Measurements from ENCODE around the gene PRRX2.
"Not testable (repeated sequence)": the region's sequence is repeated elsewhere in the genome, so short reads cannot be mapped to it uniquely, and the experiment has no call there.

Gene PRRX2

DNA sequence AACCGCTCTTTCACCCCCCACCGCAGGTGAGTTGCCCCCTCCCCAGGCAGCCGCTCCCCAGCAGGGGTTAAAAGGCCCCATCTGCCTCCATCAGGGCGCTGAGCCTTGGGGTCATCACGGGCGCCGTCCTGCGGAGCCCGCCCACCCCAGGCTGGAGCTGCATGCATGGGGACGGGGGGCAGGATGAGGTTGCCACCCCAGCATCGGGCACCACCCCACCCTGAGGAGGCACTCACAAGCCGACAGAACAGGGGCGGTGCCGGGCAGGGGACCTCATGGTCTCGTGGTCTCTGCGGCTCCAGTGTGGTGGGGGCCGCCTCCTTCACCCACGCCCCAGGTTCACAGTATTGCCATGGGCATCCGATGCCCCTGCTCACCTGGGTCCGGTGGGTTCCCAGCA lies 70.9 kb downstream of the PRRX2 start:
- in situ Hi-C loops (cut with MboI; ENCODE audit: low sequenced_read_pairs) = no loop called here
- Histone ChIP-seq H3K4me3 (no peak overlapping the region), H3K36me3 (replicated peaks) (no peaks in the 10 kb centered on the region), H3K9me3 (no peaks in the 10 kb centered on the region), H3K27me3 (ENCODE audit: low read depth) (no peaks in the 10 kb centered on the region), H3K4me1 (peaks cover 3% of the 10 kb centered on the region; the same call in 1 of the 2 replicates)
- no peak for DNase-seq (ENCODE audit: low spot score in 2 of 2)

DNA sequence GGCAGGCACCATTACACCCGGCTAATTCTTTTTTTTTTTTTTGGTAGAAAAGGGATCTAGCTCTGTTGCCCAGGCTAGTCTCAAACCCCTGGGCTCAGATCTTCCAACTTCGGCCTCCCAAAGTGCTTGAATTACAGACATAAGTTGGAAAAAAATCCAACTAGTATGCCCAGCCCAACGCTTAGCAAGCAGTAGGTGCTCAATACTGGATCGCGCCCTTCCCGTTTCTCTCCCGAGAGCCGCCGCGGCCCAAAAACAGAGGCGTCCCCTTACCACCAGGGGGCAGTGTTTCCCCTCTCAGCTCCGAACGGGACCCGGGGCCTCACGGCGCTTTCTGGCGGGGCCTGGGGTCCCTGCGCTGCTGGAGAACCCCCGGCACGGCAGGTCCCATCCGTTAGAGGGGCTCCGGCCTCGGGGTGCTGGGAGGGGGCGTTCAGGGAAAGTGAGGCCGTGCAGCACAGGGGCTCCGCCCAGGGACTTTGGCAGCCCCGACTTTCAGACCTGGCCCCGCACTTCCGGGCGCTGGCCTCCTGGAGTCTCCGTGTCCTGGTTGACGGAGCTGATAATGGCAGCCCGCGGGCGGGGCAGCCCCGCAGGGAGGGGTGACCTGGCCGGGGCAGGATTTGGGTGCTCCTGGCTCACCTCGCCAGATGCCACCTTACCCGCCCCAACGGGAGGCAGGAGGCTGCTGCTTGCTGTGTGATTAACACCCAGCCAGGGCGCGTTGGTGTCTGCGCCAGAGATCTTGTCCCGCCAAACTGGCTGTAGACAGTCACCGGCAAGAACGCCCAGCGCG lies 72.2 kb downstream of the PRRX2 start:
- H3K36me3 ChIP-seq (replicated peaks) = no peaks in the 10 kb centered on the region
- no peaks in the 10 kb centered on the region for H3K9me3 ChIP-seq
- DNase-seq (ENCODE audit: low spot score in 2 of 2) = peak; percentile 60 to 94
- H3K4me3 ChIP-seq = peak overlapping the region; percentile 32
- peaks cover 3% of the 10 kb centered on the region; the same call in 1 of the 2 replicates for H3K4me1 ChIP-seq
- no peaks in the 10 kb centered on the region for H3K27me3 ChIP-seq (ENCODE audit: low read depth)
- in situ Hi-C loops (cut with MboI; ENCODE audit: low sequenced_read_pairs) = no loop called here

DNA sequence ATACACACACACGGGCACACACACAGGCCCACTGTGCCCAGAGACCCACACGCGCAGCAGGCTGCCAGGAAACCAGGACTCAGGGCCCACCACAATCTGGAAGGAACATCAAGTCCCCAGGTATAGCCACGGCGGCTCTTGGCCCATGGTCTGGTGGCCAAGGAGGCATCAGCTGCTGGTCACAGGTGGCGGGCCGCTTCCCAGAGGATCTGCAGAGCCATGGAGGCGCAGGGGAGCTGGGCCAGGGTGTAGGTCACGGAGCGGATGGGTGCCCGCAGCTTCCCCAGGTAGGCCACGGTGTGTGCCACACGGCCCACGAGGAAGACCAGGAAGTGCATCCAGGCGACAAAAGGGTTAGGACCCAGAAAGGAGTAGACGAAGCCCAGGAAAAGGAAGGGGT lies 74.0 kb downstream of the PRRX2 start:
- no peak overlapping the region for H3K4me3 ChIP-seq
- in situ Hi-C loops (cut with MboI; ENCODE audit: low sequenced_read_pairs) = no loop called here
- no peaks in the 10 kb centered on the region for H3K36me3 ChIP-seq (replicated peaks)
- DNase-seq (ENCODE audit: low spot score in 2 of 2) = no peak
- H3K9me3 ChIP-seq = no peaks in the 10 kb centered on the region
- peaks cover 3% of the 10 kb centered on the region; the same call in 1 of the 2 replicates for H3K4me1 ChIP-seq
- no peaks in the 10 kb centered on the region for H3K27me3 ChIP-seq (ENCODE audit: low read depth)

DNA sequence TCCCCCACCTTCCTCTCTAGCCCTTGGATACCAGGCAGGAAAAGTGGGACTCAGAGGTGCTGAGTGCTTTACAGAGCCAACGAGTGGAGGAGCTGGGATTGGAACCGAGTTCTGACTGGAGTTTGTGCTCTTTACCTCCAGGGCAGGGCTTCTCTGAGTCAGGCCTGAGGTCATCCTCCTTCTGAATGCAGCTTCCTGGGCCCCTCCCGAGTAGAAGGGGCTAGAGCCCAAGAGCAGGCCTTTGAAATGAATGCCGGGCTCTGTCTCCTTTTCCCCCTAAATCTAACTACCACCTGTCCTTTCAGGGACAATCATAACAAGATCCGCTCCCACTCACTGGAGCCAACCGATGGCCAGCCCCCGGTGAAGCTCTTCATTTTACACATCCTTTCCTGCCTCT lies 74.7 kb downstream of the PRRX2 start:
- no peak overlapping the region for H3K4me3 ChIP-seq
- peaks cover 3% of the 10 kb centered on the region; the same call in 1 of the 2 replicates for H3K4me1 ChIP-seq
- in situ Hi-C loops (cut with MboI; ENCODE audit: low sequenced_read_pairs) = no loop called here
- no peaks in the 10 kb centered on the region for H3K27me3 ChIP-seq (ENCODE audit: low read depth)
- H3K36me3 ChIP-seq (replicated peaks) = no peaks in the 10 kb centered on the region
- DNase-seq (ENCODE audit: low spot score in 2 of 2) = no peak
- H3K9me3 ChIP-seq = no peaks in the 10 kb centered on the region

DNA sequence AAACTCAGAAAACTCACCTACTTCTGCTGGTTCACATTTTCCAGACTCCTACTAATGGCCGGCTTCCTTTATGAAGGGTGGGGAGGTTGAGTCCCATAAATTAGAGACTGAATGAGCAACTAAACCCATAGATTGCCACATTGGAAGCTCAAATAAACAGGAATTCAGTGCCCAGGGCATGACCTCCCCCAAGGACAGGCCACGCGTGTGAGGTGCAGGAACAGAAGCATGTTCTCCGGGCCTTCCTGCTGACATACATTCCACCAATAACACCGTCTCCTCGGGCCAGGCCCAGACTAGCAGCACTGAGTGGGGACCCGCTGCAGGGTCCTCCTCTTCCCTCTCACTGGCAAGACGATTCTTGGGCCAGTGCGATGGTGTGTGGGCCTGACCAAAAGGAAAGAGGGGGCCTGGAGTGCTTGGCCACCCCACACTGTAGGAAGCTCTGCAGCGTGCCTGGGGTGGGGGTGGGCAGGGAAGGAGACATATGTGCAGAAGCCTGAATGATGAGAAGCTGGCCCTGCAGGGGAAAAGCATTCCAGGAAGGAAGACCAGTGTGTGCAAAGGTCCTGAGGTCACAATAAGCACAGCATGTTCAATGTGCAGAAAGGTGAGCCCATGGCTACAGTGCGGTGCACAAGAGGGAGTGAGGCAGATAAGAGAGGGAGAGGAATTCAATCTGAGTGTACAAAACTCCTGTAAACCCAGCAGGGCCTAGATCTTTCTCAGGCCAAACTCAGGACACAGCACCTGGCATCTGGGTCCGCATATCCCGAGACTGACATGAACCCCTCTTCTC lies 75.4 kb downstream of the PRRX2 start:
- DNase-seq (ENCODE audit: low spot score in 2 of 2) = no peak
- in situ Hi-C loops (cut with MboI; ENCODE audit: low sequenced_read_pairs) = no loop called here
- Histone ChIP-seq H3K4me3 (no peak overlapping the region), H3K4me1 (peaks cover 3% of the 10 kb centered on the region; the same call in 1 of the 2 replicates), H3K27me3 (ENCODE audit: low read depth) (no peaks in the 10 kb centered on the region), H3K36me3 (replicated peaks) (no peaks in the 10 kb centered on the region), H3K9me3 (no peaks in the 10 kb centered on the region)

DNA sequence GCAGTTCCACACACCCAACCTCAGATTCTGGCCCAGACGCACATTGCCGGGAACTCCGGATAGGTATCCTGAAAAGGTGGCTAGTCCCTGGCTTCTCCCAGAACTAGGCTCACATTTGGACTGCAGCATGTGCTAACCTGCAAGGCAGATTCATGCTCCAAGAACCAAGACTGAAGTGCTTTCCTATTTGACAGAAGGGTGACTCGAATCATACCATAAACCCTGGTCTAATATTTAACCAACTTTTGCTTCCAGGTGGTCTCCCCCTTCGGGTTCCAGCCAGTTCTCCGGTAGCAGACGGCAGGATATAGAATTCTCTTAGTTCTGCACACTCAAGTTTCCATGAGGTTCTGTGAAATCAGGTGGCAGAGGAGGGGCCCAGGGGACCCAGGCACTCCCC lies 79.8 kb downstream of the PRRX2 start:
- Histone ChIP-seq H3K4me1 (no peaks in the 10 kb centered on the region), H3K27me3 (ENCODE audit: low read depth) (no peaks in the 10 kb centered on the region), H3K9me3 (no peaks in the 10 kb centered on the region), H3K36me3 (replicated peaks) (no peaks in the 10 kb centered on the region), H3K4me3 (no peak overlapping the region)
- in situ Hi-C loops (cut with MboI; ENCODE audit: low sequenced_read_pairs) = no loop called here
- no peak for DNase-seq (ENCODE audit: low spot score in 2 of 2)

DNA sequence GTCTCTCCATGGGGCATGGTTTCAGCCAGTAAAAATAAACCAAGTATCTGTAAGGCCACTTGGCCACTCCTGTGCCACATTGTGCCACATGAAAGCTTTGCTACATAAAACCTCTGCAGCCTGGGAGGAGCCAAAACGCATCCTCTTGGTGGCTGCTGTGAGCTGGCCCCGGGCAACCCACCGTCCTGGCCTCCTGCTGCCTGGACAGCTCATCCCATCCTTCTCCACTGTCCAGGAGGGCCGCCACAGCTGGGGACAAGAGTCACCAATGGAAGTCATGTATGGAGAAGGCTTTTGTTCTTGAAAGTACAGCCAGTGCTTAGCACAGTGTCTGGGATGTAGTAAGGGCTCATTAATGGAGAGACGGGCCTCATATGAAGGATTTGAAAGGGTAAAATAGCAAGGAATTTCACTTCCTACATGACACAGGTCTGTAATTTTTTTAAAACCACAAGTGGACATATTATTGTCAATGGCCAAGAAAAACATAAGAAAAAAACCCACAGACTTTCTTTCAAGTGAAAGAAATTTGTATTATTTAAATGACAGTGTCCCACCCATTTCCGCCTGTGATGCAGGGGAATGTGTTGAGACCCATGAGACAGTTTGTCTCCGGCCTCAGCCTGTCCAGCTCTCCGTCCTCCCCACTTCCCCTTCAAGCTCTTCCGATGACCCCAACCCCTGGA lies 80.8 kb downstream of the PRRX2 start:
- H3K4me1 ChIP-seq = no peaks in the 10 kb centered on the region
- no peaks in the 10 kb centered on the region for H3K36me3 ChIP-seq (replicated peaks)
- no peaks in the 10 kb centered on the region for H3K9me3 ChIP-seq
- no peaks in the 10 kb centered on the region for H3K27me3 ChIP-seq (ENCODE audit: low read depth)
- in situ Hi-C loops (cut with MboI; ENCODE audit: low sequenced_read_pairs) = no loop called here
- H3K4me3 ChIP-seq = no peak overlapping the region
- no peak for DNase-seq (ENCODE audit: low spot score in 2 of 2)

DNA sequence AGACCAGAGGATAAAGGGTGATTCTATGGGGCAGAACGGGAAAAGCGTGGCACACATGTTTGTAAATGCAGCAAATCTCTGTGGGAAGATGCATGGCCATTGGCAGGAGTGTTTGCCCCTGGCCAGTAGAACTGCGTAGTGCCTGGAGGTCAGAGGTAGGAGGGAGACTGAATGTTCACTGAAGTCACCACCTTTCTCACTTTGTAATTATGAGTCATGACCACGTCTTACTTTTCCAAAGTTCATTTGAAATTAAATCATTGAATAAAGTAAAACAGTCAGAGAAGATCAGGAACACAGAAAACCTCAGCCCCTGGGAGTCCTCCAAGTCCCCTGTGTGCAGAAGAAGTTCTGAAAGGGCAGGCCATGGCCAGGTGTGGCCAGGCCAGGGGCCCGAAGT lies 82.8 kb downstream of the PRRX2 start:
- DNase-seq (ENCODE audit: low spot score in 2 of 2) = no peak
- Histone ChIP-seq H3K27me3 (ENCODE audit: low read depth) (no peaks in the 10 kb centered on the region; the same call in 1 of the 2 replicates), H3K36me3 (replicated peaks) (no peaks in the 10 kb centered on the region), H3K9me3 (no peaks in the 10 kb centered on the region), H3K4me1 (peaks cover 9% of the 10 kb centered on the region), H3K4me3 (no peak overlapping the region)
- in situ Hi-C loops (cut with MboI; ENCODE audit: low sequenced_read_pairs) = no loop called here

DNA sequence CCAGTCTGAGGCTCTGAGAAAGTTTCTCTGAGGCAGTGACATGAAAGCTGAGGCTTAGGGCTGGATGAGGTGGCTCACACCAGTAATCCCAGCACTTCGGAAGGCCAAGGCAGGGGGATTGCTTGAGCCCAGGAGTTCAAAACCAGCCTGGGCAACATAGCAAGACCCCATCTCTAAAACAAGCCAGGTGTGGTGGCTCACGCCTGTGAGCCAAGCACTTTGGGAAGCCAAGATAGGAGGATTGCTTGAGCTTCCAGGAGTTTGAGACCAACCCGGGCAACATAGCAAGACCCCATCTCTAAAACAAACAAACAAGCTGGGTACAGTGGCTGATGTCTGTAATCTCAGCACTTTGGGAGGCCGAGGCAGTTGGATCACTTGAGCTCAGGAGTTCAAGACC lies 83.6 kb downstream of the PRRX2 start:
- H3K36me3 ChIP-seq (replicated peaks); DNase-seq (ENCODE audit: low spot score in 2 of 2); H3K9me3 ChIP-seq; H3K27me3 ChIP-seq (ENCODE audit: low read depth); H3K4me1 ChIP-seq; in situ Hi-C loops (cut with MboI; ENCODE audit: low sequenced_read_pairs); H3K4me3 ChIP-seq: not testable (repeated sequence)

DNA sequence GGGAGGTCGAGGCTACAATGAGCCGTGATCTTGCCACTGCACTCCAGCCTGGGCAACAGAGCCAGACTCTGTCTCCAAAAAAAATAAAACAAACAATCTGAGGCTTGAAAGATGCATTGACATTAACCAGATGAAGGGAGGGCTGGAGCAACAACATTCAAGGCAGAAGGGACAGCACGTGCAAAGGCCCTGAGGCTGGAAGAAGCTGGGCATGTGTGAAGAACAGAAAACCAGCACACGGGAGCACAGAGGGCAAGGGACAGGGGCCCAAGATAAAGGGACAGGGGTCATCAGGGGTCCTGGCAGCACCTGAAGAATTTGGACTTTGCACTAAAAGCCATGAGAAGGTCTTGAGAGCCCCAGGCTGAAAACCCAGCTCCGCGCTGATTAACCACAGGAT lies 84.1 kb downstream of the PRRX2 start:
- H3K36me3 ChIP-seq (replicated peaks) = no peaks in the 10 kb centered on the region
- H3K4me3 ChIP-seq = no peak overlapping the region
- DNase-seq (ENCODE audit: low spot score in 2 of 2) = no peak
- in situ Hi-C loops (cut with MboI; ENCODE audit: low sequenced_read_pairs) = no loop called here
- H3K9me3 ChIP-seq = no peaks in the 10 kb centered on the region
- peaks cover 10% of the 10 kb centered on the region for H3K4me1 ChIP-seq
- no peaks in the 10 kb centered on the region; the same call in 1 of the 2 replicates for H3K27me3 ChIP-seq (ENCODE audit: low read depth)

DNA sequence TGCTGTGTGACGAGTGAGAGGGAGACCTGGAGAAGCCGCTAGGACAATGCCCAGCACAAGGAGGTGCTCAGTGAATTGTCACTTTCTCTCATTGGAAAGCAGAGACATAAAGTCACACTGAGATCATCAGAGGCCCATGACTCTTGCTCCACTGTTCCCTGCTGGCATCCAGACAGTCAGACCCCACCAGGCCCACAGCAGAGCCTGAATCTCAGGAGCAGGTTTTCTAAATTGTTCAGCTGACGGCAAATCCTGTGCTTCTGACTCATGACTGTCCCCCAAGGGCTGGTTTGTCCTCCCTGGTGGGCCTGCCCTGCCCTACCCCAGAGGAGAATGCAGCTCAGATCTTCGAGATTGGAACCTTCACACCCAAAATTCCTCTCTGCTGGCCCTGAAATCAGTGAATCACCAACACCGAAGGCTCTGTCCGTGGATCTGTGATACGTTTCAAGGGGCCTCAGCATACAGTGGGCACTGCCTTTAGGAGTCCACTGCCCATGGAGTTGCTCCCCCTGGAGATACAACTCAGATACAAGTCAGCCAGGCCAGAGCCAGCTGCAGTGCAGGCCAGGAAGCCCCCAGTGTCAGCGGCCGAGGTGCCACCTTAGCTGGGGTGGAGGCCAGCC lies 84.7 kb downstream of the PRRX2 start:
- Histone ChIP-seq H3K4me3 (no peak overlapping the region), H3K27me3 (ENCODE audit: low read depth) (no peaks in the 10 kb centered on the region; the same call in 1 of the 2 replicates), H3K4me1 (peaks cover 10% of the 10 kb centered on the region), H3K36me3 (replicated peaks) (no peaks in the 10 kb centered on the region), H3K9me3 (no peaks in the 10 kb centered on the region)
- in situ Hi-C loops (cut with MboI; ENCODE audit: low sequenced_read_pairs) = no loop called here
- no peak for DNase-seq (ENCODE audit: low spot score in 2 of 2)

DNA sequence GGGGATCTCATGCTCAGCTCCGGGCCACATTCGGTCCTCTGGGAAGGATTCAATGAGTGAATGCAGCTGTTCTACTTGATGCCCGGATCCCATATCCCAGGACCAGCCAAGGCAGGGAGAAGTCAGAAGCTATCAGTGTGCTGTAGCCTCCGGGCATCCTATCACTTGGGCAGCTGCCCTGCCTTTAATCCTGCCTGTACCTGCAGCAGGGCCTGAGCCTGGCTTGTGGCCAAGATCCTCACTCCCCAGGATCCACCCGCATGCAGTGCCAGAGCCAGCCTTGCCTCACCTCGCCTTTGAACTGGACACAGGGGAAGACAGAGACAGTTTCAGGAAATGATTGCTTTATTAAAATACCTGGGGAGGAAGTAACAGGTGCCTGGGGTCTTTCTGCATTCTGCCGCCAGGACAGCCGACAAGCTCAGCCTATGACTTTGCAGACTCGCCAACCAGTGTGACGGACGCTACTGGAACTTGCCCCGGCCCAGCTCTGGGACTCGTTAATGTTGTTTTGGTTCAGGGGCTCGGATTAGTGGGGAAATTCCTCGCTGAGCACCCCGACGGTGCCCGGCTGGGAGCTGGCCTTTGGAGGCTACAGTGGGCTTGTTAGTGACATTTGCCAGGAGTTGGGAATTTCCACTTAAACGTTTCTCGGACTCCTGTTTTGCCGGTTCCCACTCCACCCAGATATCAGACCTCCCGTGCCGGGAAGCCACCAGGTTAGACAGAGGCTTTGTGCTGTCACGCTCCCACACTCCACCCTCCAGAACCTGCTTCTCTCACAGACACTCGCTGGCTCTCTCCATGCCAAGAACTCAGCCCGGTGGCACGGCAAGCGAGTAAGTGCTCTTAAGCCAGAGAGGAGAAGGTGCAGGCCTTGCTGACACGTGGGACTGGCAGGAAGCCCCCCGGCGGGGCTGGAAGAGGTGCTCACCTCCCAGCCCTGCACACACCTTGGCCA lies 86.7 kb downstream of the PRRX2 start:
- Histone ChIP-seq H3K9me3 (no peaks in the 10 kb centered on the region), H3K36me3 (replicated peaks) (no peaks in the 10 kb centered on the region), H3K4me1 (peaks cover 10% of the 10 kb centered on the region), H3K4me3 (peak overlapping the region; percentile 14), H3K27me3 (ENCODE audit: low read depth) (no peaks in the 10 kb centered on the region; the same call in 1 of the 2 replicates)
- peak in 1 of 2 experiments; percentile 30 for DNase-seq (ENCODE audit: low spot score in 2 of 2)
- in situ Hi-C loops (cut with MboI; ENCODE audit: low sequenced_read_pairs) = no loop called here
